Astrocyte (in vitro differentiated cells and primary cell): ENCODE results near the gene FBLN5.

Experiments used
- EZH2 ChIP-seq: IDR thresholded peaks from 2 replicates; pipeline ENCODE4 v1.6.1; 2012; ENCODE audit warnings: mild to moderate bottlenecking, low read length, inconsistent platforms; ENCODE audit not compliant: insufficient read depth
- TF ChIP-seq, protein P1 (sequence below): IDR thresholded peaks from 2 replicates; pipeline ENCODE4 v1.5.1; 2011; ENCODE audit warnings: low read depth, mild to moderate bottlenecking, inconsistent platforms, low read length, moderate library complexity; ENCODE audit not compliant: insufficient read depth

DNA sequence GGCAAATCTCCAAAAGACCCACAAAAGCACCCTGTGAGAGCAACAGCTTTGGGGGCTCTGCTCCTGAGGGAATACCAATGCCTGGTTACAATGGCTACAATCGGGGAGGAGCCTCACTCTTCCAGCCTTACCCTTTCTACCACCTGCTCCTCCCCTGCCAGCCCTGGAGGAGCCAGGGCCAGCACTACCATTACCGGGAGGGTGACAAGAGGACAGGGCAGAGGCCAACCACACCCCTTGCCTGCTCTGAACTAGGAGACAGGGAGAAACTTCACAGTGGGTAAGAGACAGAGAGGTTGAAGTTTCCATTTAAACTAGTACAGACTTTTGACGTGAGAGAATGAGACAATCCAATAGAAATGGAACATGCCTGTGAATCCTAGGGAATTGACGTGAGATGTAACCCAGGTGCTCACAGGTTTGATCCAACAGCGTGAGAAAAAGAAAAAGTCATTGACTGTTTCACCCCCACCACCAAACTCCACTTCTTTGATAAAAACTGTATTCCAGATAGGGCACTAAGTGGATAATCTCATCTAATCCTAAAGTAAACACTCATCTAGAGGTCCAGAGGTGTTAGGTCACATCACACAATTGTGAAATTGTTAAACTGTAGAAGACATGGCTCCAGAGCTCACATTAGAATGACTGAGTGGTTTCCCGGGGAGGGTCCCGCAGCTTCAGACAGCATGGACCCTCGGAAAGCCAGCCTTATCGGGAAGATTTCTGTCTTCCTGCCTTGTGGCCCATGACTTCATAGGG, 71.8 kb downstream of the FBLN5 start:
- no peak for TF ChIP-seq EZH2
- TF ChIP-seq, protein P1, sequence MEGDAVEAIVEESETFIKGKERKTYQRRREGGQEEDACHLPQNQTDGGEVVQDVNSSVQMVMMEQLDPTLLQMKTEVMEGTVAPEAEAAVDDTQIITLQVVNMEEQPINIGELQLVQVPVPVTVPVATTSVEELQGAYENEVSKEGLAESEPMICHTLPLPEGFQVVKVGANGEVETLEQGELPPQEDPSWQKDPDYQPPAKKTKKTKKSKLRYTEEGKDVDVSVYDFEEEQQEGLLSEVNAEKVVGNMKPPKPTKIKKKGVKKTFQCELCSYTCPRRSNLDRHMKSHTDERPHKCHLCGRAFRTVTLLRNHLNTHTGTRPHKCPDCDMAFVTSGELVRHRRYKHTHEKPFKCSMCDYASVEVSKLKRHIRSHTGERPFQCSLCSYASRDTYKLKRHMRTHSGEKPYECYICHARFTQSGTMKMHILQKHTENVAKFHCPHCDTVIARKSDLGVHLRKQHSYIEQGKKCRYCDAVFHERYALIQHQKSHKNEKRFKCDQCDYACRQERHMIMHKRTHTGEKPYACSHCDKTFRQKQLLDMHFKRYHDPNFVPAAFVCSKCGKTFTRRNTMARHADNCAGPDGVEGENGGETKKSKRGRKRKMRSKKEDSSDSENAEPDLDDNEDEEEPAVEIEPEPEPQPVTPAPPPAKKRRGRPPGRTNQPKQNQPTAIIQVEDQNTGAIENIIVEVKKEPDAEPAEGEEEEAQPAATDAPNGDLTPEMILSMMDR: no peak
